GM04504 (cell line): ENCODE results near the gene SCIN.
"Not testable (repeated sequence)": the region's sequence is repeated elsewhere in the genome, so short reads cannot be mapped to it uniquely, and the experiment has no call there.

Experiments
- DNase-seq: peaks from one replicate; pipeline ENCODE4 v3.0.0-alpha.2; 2012; ENCODE audit warnings: low read depth

SCIN gene

GRCh38 chr7:12612622-12613021 lies 42.1 kb downstream of the SCIN start:
- DNase-seq: no peak

- DNase-seq: no peak
These were observed 49.0 kb downstream of the SCIN start for GRCh38 chr7:12619461-12620069.

GRCh38 chr7:12620371-12620770 lies 49.9 kb downstream of the SCIN start:
- DNase-seq: no peak

GRCh38 chr7:12623223-12623622 lies 52.7 kb downstream of the SCIN start:
- DNase-seq: no peak

GRCh38 chr7:12623885-12624498 lies 53.5 kb downstream of the SCIN start:
- DNase-seq: no peak

GRCh38 chr7:12625836-12626235 lies 55.3 kb downstream of the SCIN start:
- DNase-seq: no peak

GRCh38 chr7:12629816-12630512 lies 59.4 kb downstream of the SCIN start:
- DNase-seq: no peak

GRCh38 chr7:12630513-12630819 lies 59.9 kb downstream of the SCIN start:
- DNase-seq: no peak

GRCh38 chr7:12633582-12633981 lies 63.1 kb downstream of the SCIN start:
- no peak for DNase-seq

GRCh38 chr7:12635830-12636229 lies 65.3 kb downstream of the SCIN start:
- DNase-seq: no peak

GRCh38 chr7:12637328-12637727 lies 66.8 kb downstream of the SCIN start:
- DNase-seq: no peak

- no peak for DNase-seq
These were observed 67.5 kb downstream of the SCIN start for GRCh38 chr7:12637819-12638592.

- DNase-seq: peak; percentile 15
These were observed 68.4 kb downstream of the SCIN start for GRCh38 chr7:12638851-12639456.

GRCh38 chr7:12640299-12641096 lies 70.0 kb downstream of the SCIN start:
- no peak for DNase-seq

- no peak for DNase-seq
These were observed 70.7 kb downstream of the SCIN start for GRCh38 chr7:12641196-12641595.

GRCh38 chr7:12642508-12642907 lies 72.0 kb downstream of the SCIN start:
- no peak for DNase-seq

GRCh38 chr7:12643001-12643643 lies 72.6 kb downstream of the SCIN start:
- no peak for DNase-seq

GRCh38 chr7:12643644-12644043 lies 73.1 kb downstream of the SCIN start:
- no peak for DNase-seq

- not testable (repeated sequence) for DNase-seq
These were observed 74.7 kb downstream of the SCIN start for GRCh38 chr7:12645212-12645611.

- no peak for DNase-seq
These were observed 75.6 kb downstream of the SCIN start for GRCh38 chr7:12646139-12646538.
